ENCODE results near the gene LZTS3. TPM values are rescaled to one million over a fixed set of nuclear protein-coding genes. Genes with fewer than 3 reads are reported as not detected.

Gene LZTS3
- total RNA-seq: 8.5 and 14.9 TPM in 2 replicates

DNA sequence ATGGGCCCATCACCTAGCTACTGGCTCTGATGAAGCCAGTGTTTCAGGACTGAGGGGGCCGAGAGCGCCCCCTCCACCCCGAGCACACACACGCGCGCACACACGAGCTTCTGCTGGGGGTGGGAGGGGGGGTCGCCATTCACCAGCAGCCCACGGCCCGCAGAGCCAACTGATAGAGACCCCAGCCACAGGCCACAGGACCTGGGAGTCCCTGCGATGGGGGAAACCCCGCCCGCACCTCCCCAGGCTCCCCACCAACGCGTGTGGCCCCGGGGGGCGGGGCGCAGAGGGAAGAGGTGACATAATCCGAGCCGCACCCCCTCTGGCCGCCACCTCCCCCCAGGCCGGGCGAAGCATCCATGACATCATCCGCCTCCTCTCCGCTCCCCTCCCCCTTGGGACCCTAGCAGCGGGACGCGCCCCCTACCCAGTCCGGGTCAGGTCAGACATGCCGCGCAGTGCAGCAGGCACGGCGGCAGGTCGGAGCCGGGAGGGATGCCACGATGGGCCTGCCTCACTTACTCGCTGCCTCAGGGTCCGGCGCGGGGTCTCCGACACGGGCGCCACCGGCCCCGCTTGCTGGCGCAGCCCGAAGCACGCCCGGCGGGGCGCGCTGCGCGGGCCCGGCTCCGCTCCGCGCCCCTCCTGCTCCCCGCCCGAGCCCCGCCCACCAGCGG lies at the start of gene LZTS3:
LZTS3 (minus strand) TSS at position 617 of the 677 bp plus-strand sequence. CDS start 6,386 bp downstream, outside the sequence.

DNA sequence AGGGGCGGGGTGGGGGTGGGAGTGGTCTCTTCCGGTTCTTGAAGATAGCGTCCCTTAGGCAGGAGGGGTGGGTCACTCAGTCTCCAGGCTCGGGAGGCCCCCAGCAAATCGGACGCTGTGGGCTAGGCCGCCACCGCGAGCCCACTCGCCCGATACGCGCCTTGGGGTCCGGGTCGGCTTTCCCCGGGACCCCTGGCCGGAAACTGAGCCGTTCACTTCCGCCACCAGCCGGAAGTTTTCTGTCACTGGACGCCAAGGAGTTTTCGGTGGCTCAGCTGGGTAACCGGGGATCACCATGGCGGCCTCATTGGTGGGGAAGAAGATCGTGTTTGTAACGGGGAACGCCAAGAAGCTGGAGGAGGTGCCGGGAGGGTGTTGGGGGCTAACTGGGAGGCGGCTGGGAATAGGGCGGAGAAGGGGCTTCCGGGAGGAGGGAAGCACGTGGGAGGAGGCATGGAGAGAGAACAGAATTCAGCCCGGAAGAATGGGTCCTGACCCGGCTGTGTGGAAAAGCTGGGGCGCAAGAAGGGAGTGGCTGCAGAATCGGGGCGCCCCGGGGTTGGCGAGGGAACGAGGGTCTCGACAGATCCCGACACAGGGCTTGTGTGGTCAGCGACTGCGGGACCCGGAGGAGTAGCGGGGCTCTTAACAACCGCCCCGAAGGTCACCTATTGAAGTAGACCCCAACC lies 36.1 kb upstream of the LZTS3 start, which contains the start of gene ITPA:
ITPA (plus strand) TSS at position 242 of the 689 bp plus-strand sequence; CDS start at position 296, 54 bp downstream.

DNA sequence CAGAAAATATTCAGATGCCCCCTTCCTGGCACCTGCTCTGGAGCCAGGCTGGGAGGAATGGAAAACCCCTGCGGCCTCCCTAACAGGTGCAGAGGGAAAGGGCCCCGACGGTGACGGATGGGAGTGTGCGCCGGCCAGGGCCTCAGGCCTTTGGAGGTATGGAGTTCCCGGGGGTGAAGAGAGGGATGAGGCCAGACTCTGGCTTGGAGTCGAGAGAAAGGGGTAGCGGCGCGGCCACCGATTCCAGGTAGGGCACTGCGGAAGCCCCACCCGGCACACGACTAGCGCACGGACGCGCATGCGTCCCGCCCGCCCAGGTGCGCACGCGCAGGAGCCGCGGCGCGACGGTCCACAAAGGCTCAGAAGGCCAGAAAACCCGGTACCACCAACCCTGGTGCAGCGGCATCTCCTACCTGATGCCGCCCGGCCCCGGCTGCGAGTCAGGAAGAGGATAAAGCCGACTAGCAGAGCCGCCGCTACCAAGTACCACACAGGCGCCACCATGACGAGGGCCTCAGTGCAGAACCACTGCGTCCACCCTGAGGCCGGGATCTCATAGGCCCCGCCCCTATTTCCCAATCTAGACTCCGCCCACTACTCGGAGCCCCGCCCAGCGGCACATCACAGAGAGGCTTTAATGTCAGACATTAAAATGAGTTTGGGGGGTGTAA lies 30.9 kb upstream of the LZTS3 start, which contains the start of gene DDRGK1:
DDRGK1 (minus strand) TSS at position 559 of the 671 bp plus-strand sequence; CDS start at position 504, 55 bp downstream.

Other genes starting within 250 kb of the LZTS3 start
- not detected in 2 replicates for gene GNRH2, start 129.9 kb downstream of the LZTS3 start, total RNA-seq
- gene MRPS26, start 127.5 kb downstream of the LZTS3 start, total RNA-seq: 69.5 and 77.8 TPM in 2 replicates
- gene OXT, start 101.9 kb downstream of the LZTS3 start, total RNA-seq: not detected in 2 replicates
- not detected in 2 replicates for gene AVP, start 88.8 kb downstream of the LZTS3 start, total RNA-seq
- 11.3 and 13.3 TPM in 2 replicates for gene FASTKD5, start 13.7 kb downstream of the LZTS3 start, total RNA-seq
- 1.9 and 2.6 TPM in 2 replicates for gene UBOX5, start 13.7 kb downstream of the LZTS3 start, total RNA-seq
- 32.8 and 41.4 TPM in 2 replicates for gene DDRGK1, start 31.1 kb upstream of the LZTS3 start, total RNA-seq
- gene ITPA, start 35.9 kb upstream of the LZTS3 start, total RNA-seq: 35.2 and 40.1 TPM in 2 replicates
- gene SLC4A11, start 65.6 kb upstream of the LZTS3 start, total RNA-seq: 3.0 and 3.1 TPM in 2 replicates
- 6.8 and 7.2 TPM in 2 replicates for gene DNAAF9, start 234.1 kb upstream of the LZTS3 start, total RNA-seq

Measured in tracheal epithelial cell (primary cell).